CD14-positive monocyte (primary cell): ENCODE data around the gene PKNOX2. TPM values are rescaled to one million over a fixed set of nuclear protein-coding genes. Genes with fewer than 3 reads are reported as not detected.

Experiments used
- DNase-seq, 3 donors: peaks; one replicate each; pipeline ENCODE4 v3.0.0-alpha.2; 2011 to 2022
- H2AFZ ChIP-seq: 2 replicates; pipeline ENCODE4 v1.6.0; 2012; ENCODE audit warnings: mild to moderate bottlenecking, low read depth, low read length, inconsistent platforms; ENCODE audit not compliant: insufficient read depth, poor library complexity, severe bottlenecking
- H3K27ac ChIP-seq, 2 donors: 1 replicate in 1 of 2; 2 replicates in 1 of 2; pipeline ENCODE4 v1.5.1; 2012 to 2013; ENCODE audit warnings: low read length in 2 of 2, control low read depth in 1 of 2, inconsistent platforms in 1 of 2, low read depth in 1 of 2, mild to moderate bottlenecking in 1 of 2
- H3K27me3 ChIP-seq, 2 donors: one replicate each; pipeline versions ENCODE4 v1.6.0 to v1.6.1; 2011 to 2013; ENCODE audit warnings: low read length in 2 of 2; ENCODE audit not compliant: control insufficient read depth in 2 of 2, insufficient read depth in 2 of 2
- H3K36me3 ChIP-seq, 2 donors: replicated peaks in 1 of 2; 1 replicate in 1 of 2; 2 replicates in 1 of 2; pipeline versions ENCODE4 v1.5.1 to v1.6.1; 2012 to 2013; ENCODE audit warnings: low read length in 2 of 2, control low read depth in 1 of 2, inconsistent platforms in 1 of 2, mild to moderate bottlenecking in 1 of 2; ENCODE audit not compliant: insufficient read depth in 2 of 2, control insufficient read depth in 1 of 2
- H3K4me1 ChIP-seq, 2 donors: 1 replicate in 1 of 2; 2 replicates in 1 of 2; pipeline versions ENCODE4 v1.5.1 to v1.6.1; 2012 to 2013; ENCODE audit warnings: low read length in 2 of 2, control low read depth in 1 of 2, inconsistent platforms in 1 of 2, mild to moderate bottlenecking in 1 of 2, moderate library complexity in 1 of 2; ENCODE audit not compliant: insufficient read depth in 2 of 2, control insufficient read depth in 1 of 2
- H3K4me2 ChIP-seq: replicated peaks from 2 replicates; pipeline ENCODE3; 2012; ENCODE audit warnings: low read length, moderate library complexity, mild to moderate bottlenecking; ENCODE audit not compliant: poor library complexity, severe bottlenecking; ENCODE audit errors: extremely low read depth
- H3K4me3 ChIP-seq, 3 experiments: fragments of 200-600 bp in 1 of 3; sonication (generic) in 1 of 3; replicated peaks in 1 of 3; 1 replicate in 2 of 3; 2 replicates in 1 of 3; pipeline ENCODE4 v1.5.1; 2011 to 2013; ENCODE audit warnings: low read length in 3 of 3, mild to moderate bottlenecking in 3 of 3, control low read depth in 2 of 3, low read depth in 2 of 3, inconsistent platforms in 1 of 3, moderate library complexity in 1 of 3
- H3K79me2 ChIP-seq: 2 replicates; pipeline ENCODE4 v1.6.0; 2012; ENCODE audit warnings: mild to moderate bottlenecking, control low read depth, inconsistent platforms, low read length, moderate library complexity; ENCODE audit not compliant: insufficient read depth
- H3K9ac ChIP-seq: 2 replicates; pipeline ENCODE4 v1.6.0; 2017; ENCODE audit warnings: low read length, mild to moderate bottlenecking; ENCODE audit not compliant: insufficient read depth, poor library complexity, severe bottlenecking
- H3K9me3 ChIP-seq, 2 donors: replicated peaks in 1 of 2; 1 replicate in 1 of 2; 2 replicates in 1 of 2; pipeline versions ENCODE4 v1.5.1 to v1.6.1; 2012 to 2013; ENCODE audit warnings: low read length in 2 of 2, control low read depth in 1 of 2; ENCODE audit not compliant: control insufficient read depth in 1 of 2, insufficient read depth in 1 of 2
- H4K20me1 ChIP-seq: 2 replicates; pipeline ENCODE4 v1.6.0; 2012; ENCODE audit warnings: mild to moderate bottlenecking, low read length, control low read depth, moderate library complexity; ENCODE audit not compliant: insufficient read depth
- H3K27ac Mint-ChIP-seq, 7 donors: one replicate each; pipeline ENCODE4 v1.8.0; 2020; ENCODE audit warnings: mild to moderate bottlenecking in 7 of 7, mixed read lengths in 7 of 7, moderate library complexity in 6 of 7, inconsistent platforms in 2 of 7
- H3K27me3 Mint-ChIP-seq, 3 donors: one replicate each; pipeline ENCODE4 v1.8.0; 2021 to 2022; ENCODE audit warnings: low read depth in 3 of 3, mild to moderate bottlenecking in 3 of 3, mixed read lengths in 3 of 3, moderate library complexity in 3 of 3, inconsistent platforms in 1 of 3
- H3K36me3 Mint-ChIP-seq, 2 donors: one replicate each; pipeline ENCODE4 v1.8.0; 2020; ENCODE audit warnings: mixed read lengths in 2 of 2, inconsistent platforms in 1 of 2, mild to moderate bottlenecking in 1 of 2
- H3K4me1 Mint-ChIP-seq: one replicate; pipeline ENCODE4 v1.8.0; 2020; ENCODE audit warnings: mild to moderate bottlenecking, mixed read lengths
- H3K4me3 Mint-ChIP-seq, 2 donors: one replicate each; pipeline ENCODE4 v1.8.0; 2020; ENCODE audit warnings: mild to moderate bottlenecking in 2 of 2, mixed read lengths in 2 of 2, moderate library complexity in 1 of 2
- H3K9me3 Mint-ChIP-seq, 7 donors: one replicate each; pipeline ENCODE4 v1.8.0; 2020 to 2022; ENCODE audit warnings: mixed read lengths in 7 of 7, mild to moderate bottlenecking in 6 of 7, moderate library complexity in 6 of 7, inconsistent platforms in 2 of 7
- CTCF ChIP-seq: fragments of 200-600 bp; IDR thresholded peaks from one replicate; pipeline ENCODE4 v1.8.0; 2022; ENCODE audit warnings: antibody characterized with exemption, mild to moderate bottlenecking
- WGBS: methylation state at CpG from one replicate; pipeline ENCODE4 v1.1.5; 2013; ENCODE audit warnings: missing lambda C conversion rate; ENCODE audit not compliant: insufficient coverage; 5-methylcytosine and 5-hydroxymethylcytosine counted together
- intact Hi-C, 2 donors: fragments of 100-400 bp; cut with micrococcal nuclease; formaldehyde crosslinking; loops; one replicate each; pipeline versions ENCODE4 v1.15.0 to v1.15.1; 2023
- polyA plus RNA-seq, 3 donors: library from polyadenylated mRNA; depleted of rRNA in 1 of 3; unstranded in 2 of 3; stranded (reverse) in 1 of 3; fragments of 300-500 nt in 2 of 3; fragments of >200 nt in 1 of 3; fragmentation: Illumina TruSeq in 2 of 3; gene quantifications; 1 replicate in 2 of 3; 2 replicates in 1 of 3; pipeline ENCODE4 v1.2.3, GENCODE V29; 2012 to 2021

Gene PKNOX2
- polyA plus RNA-seq, 3 donors, result not detected

- intact Hi-C loops, result no loop called here
- 93% methylated on average over 5 of the region's 5 CpGs for WGBS
Observed at GRCh38 chr11:125148743-125149142, 15.8 kb upstream of the PKNOX2 start.

GRCh38 chr11:125153837-125154236 is 10.7 kb upstream of the PKNOX2 start:
- DNase-seq, result no peak
- 88% methylated on average over 2 of the region's 2 CpGs for WGBS
- H3K27me3 ChIP-seq, result peaks cover 0 to 5% of the 10 kb centered on the region in 2 donors

More at GRCh38 chr11:125148743-125149142, 15.8 kb upstream of the PKNOX2 start:
- Histone ChIP-seq H3K27ac (no peak overlapping the region), H4K20me1 (no peaks in the 10 kb centered on the region), H3K27me3 (peaks cover 0 to 7% of the 10 kb centered on the region in 2 donors), H3K79me2 (no peaks in the 10 kb centered on the region), H3K36me3 (no peaks in the 10 kb centered on the region), H2AFZ (no peak overlapping the region), H3K9ac (no peak overlapping the region), H3K9me3 (no peaks in the 10 kb centered on the region), H3K4me2 (no peak overlapping the region), H3K4me3 (no peak overlapping the region), H3K4me1 (no peaks in the 10 kb centered on the region)
- Mint-ChIP-seq H3K9me3 (peaks cover 0 to 4% (median 0%) of the 10 kb centered on the region in 7 donors), H3K27me3 (peaks cover 13 to 28% (median 14%) of the 10 kb centered on the region in 3 donors), H3K4me1 (no peaks in the 10 kb centered on the region), H3K36me3 (no peaks in the 10 kb centered on the region), H3K27ac (no peak overlapping the region), H3K4me3 (no peak overlapping the region)
- DNase-seq, result no peak
- TF ChIP-seq CTCF, result no peak

More at GRCh38 chr11:125153837-125154236, 10.7 kb upstream of the PKNOX2 start:
- no peak overlapping the region for H3K9ac ChIP-seq
- no peak for TF ChIP-seq CTCF
- Mint-ChIP-seq H3K36me3 (no peaks in the 10 kb centered on the region), H3K27ac (no peak overlapping the region), H3K9me3 (peaks cover 0 to 13% (median 3%) of the 10 kb centered on the region in 7 donors), H3K4me3 (no peak overlapping the region), H3K27me3 (peaks cover 18 to 41% (median 32%) of the 10 kb centered on the region in 3 donors), H3K4me1 (no peaks in the 10 kb centered on the region)
- no peak overlapping the region for H2AFZ ChIP-seq
- no peaks in the 10 kb centered on the region for H4K20me1 ChIP-seq
- no peaks in the 10 kb centered on the region for H3K79me2 ChIP-seq
- H3K9me3 ChIP-seq, result peaks cover 0 to 6% of the 10 kb centered on the region in 2 donors
- no peak overlapping the region for H3K27ac ChIP-seq
- no peaks in the 10 kb centered on the region for H3K36me3 ChIP-seq
- H3K4me3 ChIP-seq, result no peak overlapping the region
- intact Hi-C loops, result no loop called here
- no peaks in the 10 kb centered on the region for H3K4me1 ChIP-seq
- H3K4me2 ChIP-seq, result no peak overlapping the region
